ENCODE data around the gene DDI2.
A peak's percentile ranks its signal among the peaks of the same experiment; 100 is the strongest.

Gene DDI2

GRCh38 chr1:15682936-15683341 lies 65.7 kb downstream of the DDI2 start:
- Histone ChIP-seq H3K27me3 (no peaks in the 10 kb centered on the region), H3K4me2 (peak overlapping the region; percentile 84 to 98 (median 97))

GRCh38 chr1:15683345-15684039 lies 66.2 kb downstream of the DDI2 start:
- H3K27me3 ChIP-seq, result no peaks in the 10 kb centered on the region
- peak overlapping the region; percentile 95 to 100 (median 97) for H3K9ac ChIP-seq
- peak overlapping the region; percentile 84 to 98 (median 97) for H3K4me2 ChIP-seq
- peaks cover 4 to 19% (median 12%) of the 10 kb centered on the region in 11 experiments; a peak in 15 of 22 replicates for H3K36me3 ChIP-seq
- H3K27ac ChIP-seq, result peak overlapping the region; percentile 92 to 100 (median 97)
- H3K4me3 ChIP-seq, result peak overlapping the region; percentile 81 to 98 (median 94)
- H4K20me1 ChIP-seq, result peaks cover 30 to 41% (median 39%) of the 10 kb centered on the region in 11 experiments; a peak in 21 of 22 replicates
- TF ChIP-seq Cebpa-rat (IDR thresholded peaks at IDR 0.05), result no peak
- H3K4me1 ChIP-seq, result peaks cover 48 to 84% (median 60%) of the 10 kb centered on the region in 10 experiments
- peaks cover 0 to 7% (median 0%) of the 10 kb centered on the region in 11 experiments; a peak in 1 of 22 replicates for H3K9me3 ChIP-seq (replicated peaks in 1 of 11)

More at GRCh38 chr1:15682936-15683341, 65.7 kb downstream of the DDI2 start:
- H3K4me1 ChIP-seq, result peaks cover 46 to 82% (median 59%) of the 10 kb centered on the region in 10 experiments
- peak overlapping the region in 5 of 10 experiments; percentile 87 to 98 (median 95); a peak in 5 of 20 replicates for H3K4me3 ChIP-seq
- peaks cover 0 to 7% (median 0%) of the 10 kb centered on the region in 11 experiments; a peak in 1 of 22 replicates for H3K9me3 ChIP-seq (replicated peaks in 1 of 11)
- peaks cover 0 to 13% (median 7%) of the 10 kb centered on the region in 11 experiments; a peak in 12 of 22 replicates for H3K36me3 ChIP-seq
- H4K20me1 ChIP-seq, result peaks cover 26 to 35% (median 33%) of the 10 kb centered on the region in 11 experiments; a peak in 20 of 22 replicates
- peak overlapping the region; percentile 95 to 100 (median 97); a peak in 18 of 22 replicates for H3K9ac ChIP-seq
- peak overlapping the region; percentile 92 to 100 (median 97); a peak in 21 of 22 replicates for H3K27ac ChIP-seq
- no peak for TF ChIP-seq Cebpa-rat (IDR thresholded peaks at IDR 0.05)

GRCh38 chr1:15684042-15684461 lies 66.8 kb downstream of the DDI2 start, which contains the start of gene PLEKHM2:
TSS of gene PLEKHM2 (plus strand) at chr1:15684320. CDS start at chr1:15684559, 239 bp downstream.
- Histone ChIP-seq H3K4me3 (peak within 1 kb of the TSS; percentile 81 to 98 (median 94)), H4K20me1 (peaks cover 30 to 47% (median 44%) of the 10 kb centered on the region in 11 experiments; a peak in 21 of 22 replicates), H3K27ac (peak within 1 kb of the TSS; percentile 92 to 100 (median 97)), H3K27me3 (no peaks in the 10 kb centered on the region), H3K9me3 (replicated peaks in 1 of 11) (peaks cover 0 to 7% (median 0%) of the 10 kb centered on the region in 11 experiments; a peak in 1 of 22 replicates), H3K9ac (peak within 1 kb of the TSS; percentile 95 to 100 (median 97)), H3K4me2 (peak within 1 kb of the TSS; percentile 84 to 98 (median 97)), H3K4me1 (peaks cover 42 to 81% (median 57%) of the 10 kb centered on the region in 10 experiments), H3K36me3 (peaks cover 9 to 24% (median 17%) of the 10 kb centered on the region in 11 experiments; a peak in 20 of 22 replicates)
- TF ChIP-seq Cebpa-rat (IDR thresholded peaks at IDR 0.05), result no peak

GRCh38 chr1:15684468-15685291 lies 67.4 kb downstream of the DDI2 start:
- no peak for TF ChIP-seq Cebpa-rat (IDR thresholded peaks at IDR 0.05)
- Histone ChIP-seq H3K4me2 (peak overlapping the region; percentile 84 to 98 (median 94)), H3K4me1 (peaks cover 42 to 75% (median 57%) of the 10 kb centered on the region in 10 experiments), H4K20me1 (peaks cover 36 to 53% (median 50%) of the 10 kb centered on the region in 11 experiments; a peak in 21 of 22 replicates), H3K9me3 (replicated peaks in 1 of 11) (peaks cover 0 to 2% (median 0%) of the 10 kb centered on the region in 11 experiments; a peak in 2 of 22 replicates), H3K27me3 (no peaks in the 10 kb centered on the region), H3K4me3 (peak overlapping the region; percentile 81 to 98 (median 94)), H3K27ac (peak overlapping the region; percentile 92 to 100 (median 97)), H3K9ac (peak overlapping the region; percentile 95 to 100 (median 97)), H3K36me3 (peaks cover 16 to 31% (median 23%) of the 10 kb centered on the region in 11 experiments; a peak in 21 of 22 replicates)

GRCh38 chr1:15685820-15686219 lies 68.6 kb downstream of the DDI2 start:
- Histone ChIP-seq H3K4me3 (peak overlapping the region; percentile 81 to 98 (median 94); a peak in 15 of 20 replicates), H3K9ac (peak overlapping the region; percentile 95 to 100 (median 97); a peak in 19 of 22 replicates), H3K36me3 (peaks cover 20 to 42% (median 29%) of the 10 kb centered on the region in 11 experiments; a peak in 21 of 22 replicates), H3K27me3 (no peaks in the 10 kb centered on the region), H3K4me2 (peak overlapping the region; percentile 84 to 98 (median 94)), H3K4me1 (peaks cover 42 to 66% (median 56%) of the 10 kb centered on the region in 10 experiments), H3K9me3 (replicated peaks in 1 of 11) (no peaks in the 10 kb centered on the region; a peak in 1 of 22 replicates), H3K27ac (peak overlapping the region in 2 of 11 experiments; percentile 97 to 99; a peak in 3 of 22 replicates), H4K20me1 (peaks cover 47 to 64% (median 61%) of the 10 kb centered on the region in 11 experiments; a peak in 21 of 22 replicates)
- TF ChIP-seq Cebpa-rat (IDR thresholded peaks at IDR 0.05), result no peak

GRCh38 chr1:15687446-15687845 lies 70.2 kb downstream of the DDI2 start:
- H3K4me3 ChIP-seq, result no peak overlapping the region
- H3K4me1 ChIP-seq, result peaks cover 37 to 66% (median 45%) of the 10 kb centered on the region in 10 experiments
- peaks cover 26 to 58% (median 39%) of the 10 kb centered on the region in 11 experiments; a peak in 21 of 22 replicates for H3K36me3 ChIP-seq
- H3K4me2 ChIP-seq, result peak overlapping the region; percentile 0 to 98 (median 23); a peak in 14 of 22 replicates
- no peaks in the 10 kb centered on the region for H3K27me3 ChIP-seq
- no peak overlapping the region for H3K27ac ChIP-seq
- no peaks in the 10 kb centered on the region; a peak in 1 of 22 replicates for H3K9me3 ChIP-seq (replicated peaks in 1 of 11)
- no peak for TF ChIP-seq Cebpa-rat (IDR thresholded peaks at IDR 0.05)
- H4K20me1 ChIP-seq, result peaks cover 63 to 81% (median 78%) of the 10 kb centered on the region in 11 experiments; a peak in 21 of 22 replicates
- no peak overlapping the region for H3K9ac ChIP-seq

- TF ChIP-seq Cebpa-rat (IDR thresholded peaks at IDR 0.05), result no peak
- no peak overlapping the region for H3K9ac ChIP-seq
- peaks cover 85 to 100% (median 100%) of the 10 kb centered on the region in 11 experiments for H4K20me1 ChIP-seq
- H3K4me2 ChIP-seq, result no peak overlapping the region
- no peaks in the 10 kb centered on the region; a peak in 1 of 22 replicates for H3K9me3 ChIP-seq (replicated peaks in 1 of 11)
- H3K27ac ChIP-seq, result no peak overlapping the region
- H3K36me3 ChIP-seq, result peaks cover 26 to 64% (median 45%) of the 10 kb centered on the region in 11 experiments; a peak in 21 of 22 replicates
- no peak overlapping the region for H3K4me3 ChIP-seq
- no peaks in the 10 kb centered on the region for H3K27me3 ChIP-seq
- H3K4me1 ChIP-seq, result peaks cover 18 to 61% (median 27%) of the 10 kb centered on the region in 10 experiments
Measured at GRCh38 chr1:15690317-15690716, 73.1 kb downstream of the DDI2 start.

Data from BLaER1 treated with 17β-estradiol and CSF1 and Interleukin-3, amounts not matched to agents 10 nM and 100 nM (cell line).